Peyer's patch (tissue), 4 donors: Measurements from ENCODE around the gene OLFM1. TPM values are rescaled to one million over a fixed set of nuclear protein-coding genes. Genes with fewer than 3 reads are reported as not detected.

Experiments
- DNase-seq, 3 donors: peaks; one replicate each; pipeline ENCODE4 v3.0.0-alpha.2; 2017 to 2019
- H3K27ac ChIP-seq, 4 donors: fragments of 200-600 bp; sonication (generic); one replicate each; pipeline ENCODE4 v1.5.1; 2016 to 2019
- H3K27me3 ChIP-seq, 2 donors: fragments of 200-600 bp; sonication (generic); one replicate each; pipeline ENCODE4 v1.5.1; 2019
- H3K36me3 ChIP-seq, 3 donors: fragments of 200-600 bp; sonication (generic); one replicate each; pipeline ENCODE4 v1.5.1; 2016 to 2019
- H3K4me1 ChIP-seq, 4 donors: fragments of 200-600 bp; sonication (generic); one replicate each; pipeline ENCODE4 v1.5.1; 2016 to 2019
- H3K4me3 ChIP-seq, 4 donors: fragments of 200-600 bp; sonication (generic); 1 replicate in 3 of 4; 2 replicates in 1 of 4; pipeline ENCODE4 v1.5.1; 2016 to 2019; ENCODE audit warnings: mild to moderate bottlenecking in 1 of 4
- H3K9me3 ChIP-seq, 4 donors: fragments of 200-600 bp; sonication (generic); one replicate each; pipeline ENCODE4 v1.5.1; 2016 to 2019; ENCODE audit warnings: mild to moderate bottlenecking in 1 of 4
- POLR2A ChIP-seq, 2 donors: fragments of 450-650 bp; IDR thresholded peaks; one replicate each; pipeline ENCODE4 v1.5.1; 2017; ENCODE audit warnings: antibody characterized with exemption in 2 of 2, mild to moderate bottlenecking in 2 of 2, moderate library complexity in 2 of 2
- total RNA-seq, 4 donors: library from RNA; depleted of rRNA; stranded (reverse); fragments of >200 nt; gene quantifications; one replicate each; pipeline ENCODE4 v1.1.0, GENCODE V29; 2016
- TF ChIP-seq, protein P1 (sequence below), 6 experiments: fragments of 450-650 bp in 4 of 6; fragments of 200-600 bp in 2 of 6; sonication (generic) in 1 of 6; IDR thresholded peaks; one replicate each; pipeline ENCODE4 v1.5.1; 2017 to 2019; ENCODE audit warnings: antibody characterized with exemption in 6 of 6, mild to moderate bottlenecking in 3 of 6, moderate library complexity in 1 of 6

OLFM1 gene
- total RNA-seq, 4 donors from 2014 or later: 2.5 to 5.8 (median 4.9) TPM

- H3K4me3 ChIP-seq: no peak overlapping the region
- no peaks in the 10 kb centered on the region for H3K27me3 ChIP-seq
- H3K36me3 ChIP-seq: no peaks in the 10 kb centered on the region
- DNase-seq: no peak
- no peaks in the 10 kb centered on the region for H3K4me1 ChIP-seq
- H3K9me3 ChIP-seq: no peaks in the 10 kb centered on the region
- H3K27ac ChIP-seq: no peak overlapping the region
- TF ChIP-seq, protein P1, sequence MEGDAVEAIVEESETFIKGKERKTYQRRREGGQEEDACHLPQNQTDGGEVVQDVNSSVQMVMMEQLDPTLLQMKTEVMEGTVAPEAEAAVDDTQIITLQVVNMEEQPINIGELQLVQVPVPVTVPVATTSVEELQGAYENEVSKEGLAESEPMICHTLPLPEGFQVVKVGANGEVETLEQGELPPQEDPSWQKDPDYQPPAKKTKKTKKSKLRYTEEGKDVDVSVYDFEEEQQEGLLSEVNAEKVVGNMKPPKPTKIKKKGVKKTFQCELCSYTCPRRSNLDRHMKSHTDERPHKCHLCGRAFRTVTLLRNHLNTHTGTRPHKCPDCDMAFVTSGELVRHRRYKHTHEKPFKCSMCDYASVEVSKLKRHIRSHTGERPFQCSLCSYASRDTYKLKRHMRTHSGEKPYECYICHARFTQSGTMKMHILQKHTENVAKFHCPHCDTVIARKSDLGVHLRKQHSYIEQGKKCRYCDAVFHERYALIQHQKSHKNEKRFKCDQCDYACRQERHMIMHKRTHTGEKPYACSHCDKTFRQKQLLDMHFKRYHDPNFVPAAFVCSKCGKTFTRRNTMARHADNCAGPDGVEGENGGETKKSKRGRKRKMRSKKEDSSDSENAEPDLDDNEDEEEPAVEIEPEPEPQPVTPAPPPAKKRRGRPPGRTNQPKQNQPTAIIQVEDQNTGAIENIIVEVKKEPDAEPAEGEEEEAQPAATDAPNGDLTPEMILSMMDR (IDR thresholded peaks at IDR 0.05): no peak
- TF ChIP-seq POLR2A (IDR thresholded peaks at IDR 0.05): no peak
Measured at GRCh38 chr9:135169709-135170226, 82.3 kb downstream of the OLFM1 start.

- DNase-seq: no peak
Measured at GRCh38 chr9:135170535-135170934, 83.1 kb downstream of the OLFM1 start.

More at GRCh38 chr9:135170535-135170934, 83.1 kb downstream of the OLFM1 start:
- H3K9me3 ChIP-seq: no peaks in the 10 kb centered on the region
- H3K4me1 ChIP-seq: no peaks in the 10 kb centered on the region
- H3K27ac ChIP-seq: no peak overlapping the region
- no peaks in the 10 kb centered on the region for H3K36me3 ChIP-seq
- no peaks in the 10 kb centered on the region for H3K27me3 ChIP-seq
- H3K4me3 ChIP-seq: no peak overlapping the region
- TF ChIP-seq, protein P1 (IDR thresholded peaks at IDR 0.05): no peak
- no peak for TF ChIP-seq POLR2A (IDR thresholded peaks at IDR 0.05)

Other genes with a start within 250 kb of the OLFM1 start
- not detected for gene FCN2, start 206.9 kb upstream of the OLFM1 start, total RNA-seq
- 1 to 10 TPM in 1 of 4 donors, not detected in 3; 2.5 TPM for gene FCN1, start 169.8 kb upstream of the OLFM1 start, total RNA-seq